Stimulated activated CD4-positive, alpha-beta T cell treated with anti-CD3 and anti-CD28 coated beads, TNF-alpha, amount 100 ng/mL, for 24 hours (primary cell): ENCODE data around the gene IGF2R.
"Not testable (repeated sequence)": the region's sequence is repeated elsewhere in the genome, so short reads cannot be mapped to it uniquely, and the experiment has no call there.

ENCODE experiments used
- DNase-seq, 3 experiments: peaks; one replicate each; pipeline ENCODE4 v3.0.0-alpha.2; 2020; ENCODE audit warnings: low read depth in 3 of 3

Gene IGF2R

GRCh38 chr6:160121981-160122380 is 153.1 kb downstream of the IGF2R start:
- no peak for DNase-seq

GRCh38 chr6:160122744-160123143 is 153.9 kb downstream of the IGF2R start:
- no peak for DNase-seq

DNA sequence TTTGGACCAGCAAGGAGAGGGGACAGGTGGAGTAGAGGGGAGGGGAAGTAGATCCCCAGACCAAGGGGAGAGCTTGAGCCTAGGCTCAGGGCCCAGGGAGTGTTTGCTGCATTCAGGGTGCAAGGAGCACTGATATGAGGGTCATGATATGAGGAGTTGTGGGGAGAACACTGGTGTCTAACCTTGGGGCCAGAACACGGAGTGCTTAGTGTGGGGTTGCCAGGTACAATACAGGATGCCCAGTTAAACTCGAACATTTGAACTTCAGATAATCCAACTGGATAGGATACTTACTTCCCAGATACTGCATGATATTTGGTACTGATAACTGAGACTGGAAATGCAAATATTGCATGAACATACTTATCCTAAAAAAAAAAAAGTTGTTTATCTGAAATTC is 155.1 kb downstream of the IGF2R start:
- DNase-seq = no peak

- DNase-seq = no peak
Measured at GRCh38 chr6:160124605-160125004, 155.7 kb downstream of the IGF2R start.

- not testable (repeated sequence) for DNase-seq
Measured at GRCh38 chr6:160125105-160125504, 156.2 kb downstream of the IGF2R start.

DNA sequence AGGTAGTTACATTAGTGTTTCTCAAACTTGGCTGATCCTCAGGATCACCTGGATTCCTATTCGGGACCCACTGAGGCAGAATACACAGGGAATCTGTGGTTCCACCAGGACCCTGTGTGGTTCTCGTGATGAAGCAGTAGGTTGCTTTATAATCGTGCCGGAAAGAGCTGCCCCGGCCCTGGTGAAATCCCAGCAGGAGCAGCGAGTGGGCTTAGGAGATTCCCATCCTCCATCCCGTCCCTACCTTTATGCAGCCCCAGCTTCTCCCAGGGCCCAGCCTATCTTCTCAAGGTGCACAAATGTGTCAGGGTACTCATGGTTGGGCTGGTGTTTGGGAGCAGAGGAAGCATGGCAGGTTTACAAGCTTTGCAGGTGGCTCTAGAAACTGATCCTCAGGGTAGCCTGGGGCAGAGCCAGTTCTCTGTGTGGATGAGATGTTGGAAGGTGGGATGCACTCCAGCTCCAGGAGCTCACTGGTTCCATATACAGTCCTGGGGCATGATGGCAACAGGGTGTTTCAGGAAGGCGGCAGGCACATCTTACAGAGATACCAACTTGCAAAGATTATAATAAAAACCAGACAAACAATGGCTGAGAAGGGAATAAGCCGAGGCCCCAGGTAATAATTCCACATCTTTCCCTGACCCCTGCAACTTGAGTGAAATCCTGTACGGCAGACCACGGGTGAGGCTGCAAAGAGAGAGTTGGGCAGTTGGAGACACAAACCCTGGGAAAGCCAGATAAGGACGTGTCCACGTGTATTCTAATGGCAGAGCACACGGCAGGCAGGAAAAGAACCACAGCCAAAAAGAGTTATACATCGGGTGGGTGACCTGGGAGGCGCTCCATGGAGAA is 158.6 kb downstream of the IGF2R start:
- DNase-seq = no peak

DNA sequence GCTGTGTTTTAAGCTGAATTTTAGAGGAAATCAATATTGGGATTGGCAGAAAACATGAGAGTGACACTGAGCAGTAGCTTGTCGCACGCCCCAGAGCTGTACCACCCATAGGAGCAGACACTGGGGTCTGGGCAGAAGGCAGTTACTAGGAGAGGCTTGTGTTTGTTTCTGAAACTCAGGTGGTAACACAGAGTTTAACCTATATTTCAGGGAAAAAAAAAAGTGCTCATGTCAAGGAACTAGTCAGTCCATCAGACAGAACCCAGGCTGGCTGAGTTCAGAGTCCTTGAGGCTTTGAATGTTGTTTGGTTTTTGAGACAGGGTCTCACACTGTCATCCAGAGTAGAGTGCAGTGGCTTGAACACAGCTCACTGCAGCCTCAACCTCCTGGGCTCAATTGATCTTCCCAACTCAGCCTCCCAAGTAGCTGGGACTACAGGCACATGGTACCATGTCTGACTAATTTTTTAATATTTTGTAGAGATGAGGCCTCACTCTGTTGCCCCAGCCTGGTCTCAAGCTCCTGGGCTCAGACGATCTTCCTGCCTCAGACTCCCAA is 159.3 kb downstream of the IGF2R start:
- no peak for DNase-seq

DNA sequence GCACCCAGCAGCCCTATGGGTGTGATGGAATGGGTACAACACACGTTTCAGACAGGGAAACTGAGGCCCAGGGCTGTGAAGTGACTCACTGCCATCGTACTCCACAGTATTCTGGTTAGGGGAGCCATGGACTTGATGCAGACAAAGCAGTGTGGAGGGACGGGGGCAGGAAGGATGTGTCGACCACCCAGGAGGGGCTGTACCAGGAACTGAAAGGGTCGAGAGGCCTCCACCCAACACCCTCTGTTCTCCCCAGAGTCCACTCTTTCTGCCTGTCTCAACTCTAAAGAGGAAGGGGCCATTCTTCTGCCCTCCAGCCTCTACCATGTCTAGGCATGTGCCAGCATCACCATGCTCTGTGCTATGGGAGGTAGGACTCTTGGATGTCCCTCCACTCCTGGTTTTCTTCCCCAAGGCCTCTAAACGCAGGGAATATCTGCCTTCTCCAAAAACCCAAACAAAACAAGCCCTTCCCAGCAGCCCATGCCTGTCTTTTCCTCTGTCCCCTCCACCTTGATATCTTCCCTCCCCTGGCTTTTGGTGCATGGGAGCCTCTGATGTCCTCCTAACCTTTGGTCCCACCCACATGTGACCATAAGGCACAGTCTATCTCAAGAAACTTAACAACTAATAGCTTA is 160.1 kb downstream of the IGF2R start:
- DNase-seq = no peak

DNA sequence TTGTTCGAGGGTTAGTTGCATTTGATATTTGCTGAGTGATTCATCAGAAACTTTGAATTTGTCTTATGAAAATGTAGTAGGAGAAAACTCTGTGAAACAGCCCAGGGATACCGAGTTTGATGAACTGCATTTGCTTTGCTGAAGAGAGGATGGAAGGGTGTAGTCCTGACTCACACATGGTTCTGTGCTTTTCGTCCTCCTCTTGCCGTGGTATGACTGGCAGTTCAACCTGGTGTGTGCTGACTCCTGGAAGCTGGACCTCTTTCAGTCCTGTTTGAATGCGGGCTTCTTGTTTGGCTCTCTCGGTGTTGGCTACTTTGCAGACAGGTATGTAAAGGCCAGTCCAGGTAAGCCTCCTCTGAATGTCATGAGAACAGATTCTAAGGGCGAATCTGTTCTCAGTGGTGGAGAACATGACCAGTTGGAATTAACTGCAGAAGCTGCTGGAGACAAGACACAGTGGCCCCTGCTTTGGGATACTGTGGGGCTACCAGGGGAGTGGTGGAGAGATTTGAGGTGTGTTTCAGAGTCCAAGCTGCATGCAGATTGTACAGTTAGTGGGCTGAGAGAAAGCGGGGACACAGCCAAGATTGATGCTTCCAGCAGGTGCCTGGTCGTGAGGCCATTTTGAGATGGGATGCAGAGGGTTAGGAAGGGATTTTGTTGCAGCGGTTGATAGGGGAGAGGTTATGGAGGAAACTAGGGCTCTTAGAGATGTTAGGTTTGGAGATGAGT is 161.2 kb downstream of the IGF2R start:
- no peak for DNase-seq

DNA sequence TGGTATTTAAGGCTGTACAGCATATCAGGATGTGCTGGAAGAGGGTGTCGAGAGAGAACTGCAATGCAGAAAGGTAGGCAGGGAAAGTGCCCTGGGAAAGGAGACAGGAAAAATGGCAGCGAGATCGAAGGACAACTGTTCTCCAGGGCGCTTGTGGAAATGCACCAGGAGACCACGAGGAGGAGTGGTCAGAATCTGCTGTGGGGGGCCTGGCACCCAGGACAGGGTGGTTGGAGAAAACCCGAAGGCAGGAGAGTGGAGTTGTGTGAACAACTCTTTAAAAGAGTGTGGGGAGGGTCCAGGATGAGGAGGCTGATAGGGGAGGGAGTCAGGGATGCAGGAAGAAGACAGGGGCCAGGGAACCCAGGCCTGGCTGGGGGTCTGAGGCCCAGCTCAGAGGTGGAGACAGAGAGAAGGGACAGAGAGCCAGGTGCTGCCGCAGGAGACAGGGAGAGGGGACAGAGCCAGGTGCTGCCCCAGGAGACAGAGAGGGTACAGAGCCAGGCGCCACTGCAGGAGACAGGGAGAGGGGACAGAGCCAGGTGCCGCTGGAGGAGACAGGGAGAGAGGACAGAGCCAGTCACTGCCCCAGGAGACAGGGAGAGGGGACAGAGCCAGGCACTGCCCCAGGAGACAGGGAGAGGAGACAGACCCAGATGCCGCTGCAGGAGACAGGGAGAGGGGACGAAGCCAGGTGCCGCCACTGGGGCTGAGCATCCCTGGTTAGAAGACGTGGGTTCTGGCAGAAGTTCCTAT is 162.0 kb downstream of the IGF2R start:
- no peak for DNase-seq

- no peak for DNase-seq
Measured at GRCh38 chr6:160131636-160132296, 162.9 kb downstream of the IGF2R start.

GRCh38 chr6:160132297-160132637 is 163.4 kb downstream of the IGF2R start:
- no peak for DNase-seq

- DNase-seq = no peak
Measured at GRCh38 chr6:160132776-160133338, 164.0 kb downstream of the IGF2R start.

- no peak for DNase-seq
Measured at GRCh38 chr6:160133441-160134336, 164.8 kb downstream of the IGF2R start.

GRCh38 chr6:160134337-160134751 is 165.5 kb downstream of the IGF2R start:
- peak in 2 of 3 experiments; percentile 5 to 7 for DNase-seq

DNA sequence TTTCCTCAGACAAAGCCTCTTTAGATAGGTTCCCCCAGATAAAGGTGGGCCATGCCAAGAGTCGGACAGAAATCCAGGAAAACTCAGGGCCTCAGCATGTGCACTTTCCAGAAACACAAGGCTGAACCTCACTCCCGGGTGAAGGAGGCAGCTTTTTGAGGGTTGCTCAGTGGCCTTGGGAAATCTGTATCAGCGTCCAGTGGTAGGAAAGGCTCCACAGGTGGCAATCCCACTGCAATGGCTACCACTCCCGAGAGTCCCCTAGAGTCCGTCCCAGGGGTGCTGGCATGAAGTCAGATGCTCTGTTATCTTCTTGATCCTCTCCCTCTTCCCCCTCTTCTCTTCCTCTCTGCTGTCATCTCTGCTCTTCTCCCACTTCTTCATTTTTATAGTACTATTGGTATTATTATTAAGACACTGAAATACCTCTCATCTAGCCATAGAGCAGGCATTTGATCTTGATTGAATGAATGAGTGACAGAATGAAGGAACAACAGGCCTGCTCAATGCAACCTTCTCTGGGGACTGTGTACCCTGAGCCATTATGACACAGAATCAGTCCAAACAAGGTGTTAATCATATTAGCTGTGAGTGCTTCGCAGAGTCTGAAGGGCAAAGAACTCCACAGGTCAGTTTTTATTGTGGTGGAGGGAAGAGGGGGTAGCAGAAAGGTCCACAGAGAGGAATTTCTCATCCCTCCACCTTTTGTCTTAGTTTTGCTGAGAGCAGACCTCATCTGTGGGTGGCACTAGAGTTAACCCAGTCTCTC is 166.1 kb downstream of the IGF2R start:
- no peak for DNase-seq

DNA sequence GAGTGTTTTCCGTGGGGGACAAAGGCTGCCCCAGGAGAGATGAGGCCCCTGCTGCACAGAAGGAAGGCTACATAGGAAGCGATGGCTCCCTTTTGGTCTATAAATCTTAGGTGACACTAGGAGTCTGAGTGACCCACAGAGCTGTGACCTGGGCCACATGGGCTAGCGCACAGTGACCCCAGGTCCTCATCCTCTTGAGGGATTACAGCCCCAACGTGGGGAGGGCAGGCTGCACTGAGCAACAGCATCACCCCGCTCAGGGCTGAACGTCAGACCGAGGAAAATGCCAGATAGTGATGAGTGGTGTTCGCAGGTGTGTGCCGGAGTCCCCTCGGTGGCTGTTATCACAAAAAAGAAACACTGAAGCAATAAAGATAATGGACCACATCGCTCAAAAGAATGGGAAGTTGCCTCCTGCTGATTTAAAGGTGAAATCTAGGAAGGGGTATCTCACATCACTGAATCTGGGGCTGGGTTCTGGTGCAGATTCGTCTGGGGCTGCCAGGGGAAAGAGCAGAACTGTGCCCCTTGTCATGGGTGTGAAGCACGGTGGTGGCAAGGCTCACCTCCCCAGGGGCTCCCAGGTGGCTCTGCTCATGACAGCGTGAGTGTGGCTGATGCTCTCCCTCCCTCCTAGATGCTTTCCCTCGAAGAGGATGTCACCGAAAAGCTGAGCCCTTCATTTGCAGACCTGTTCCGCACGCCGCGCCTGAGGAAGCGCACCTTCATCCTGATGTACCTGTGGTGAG is 167.2 kb downstream of the IGF2R start:
- no peak for DNase-seq
